ENCODE results near the gene ZNF583.
A peak's percentile ranks its signal among the peaks of the same experiment; 100 is the strongest.

ZNF583 gene

GRCh38 chr19:56403764-56404704, at the start of gene ZNF583:
ZNF583 (plus strand) TSS chr19:56404332; CDS start chr19:56407115, 2,783 bp downstream.
- Histone ChIP-seq H3K27ac (ENCODE audit: low read depth, low read length) (peak within 1 kb of the TSS; percentile 86), H3K4me3 (ENCODE audit: low read depth in 1 of 2, low read length in 2 of 2) (peak within 1 kb of the TSS; percentile 81 to 91), H3K9me3 (ENCODE audit: control insufficient read depth in 1 of 2, low read length in 2 of 2) (peaks cover 49 to 63% of the 10 kb centered on the region in 2 donors)

GRCh38 chr19:56355517-56355916, 48.6 kb upstream of the ZNF583 start:
- Histone ChIP-seq H3K36me3 (ENCODE audit: control insufficient read depth in 1 of 2, insufficient read depth in 2 of 2, low read length in 2 of 2) (no peaks in the 10 kb centered on the region), H3K9ac (ENCODE audit: low read depth in 1 of 2, low read length in 2 of 2) (no peak overlapping the region), H3K27me3 (ENCODE audit: control insufficient read depth in 1 of 2, insufficient read depth in 2 of 2, low read length in 2 of 2) (no peaks in the 10 kb centered on the region), H3K4me1 (ENCODE audit: control insufficient read depth in 1 of 2, insufficient read depth in 2 of 2, low read length in 2 of 2) (peaks cover 0 to 4% of the 10 kb centered on the region in 2 donors), H3K4me3 (ENCODE audit: low read depth in 1 of 2, low read length in 2 of 2) (no peak overlapping the region), H3K9me3 (ENCODE audit: control insufficient read depth in 1 of 2, low read length in 2 of 2) (peaks cover 0 to 2% of the 10 kb centered on the region in 2 donors), H3K27ac (ENCODE audit: low read depth, low read length) (no peak overlapping the region)

More at GRCh38 chr19:56403764-56404704, at the start of gene ZNF583:
- peak within 1 kb of the TSS; percentile 63 to 71 for H3K9ac ChIP-seq (ENCODE audit: low read depth in 1 of 2, low read length in 2 of 2)
- H3K27me3 ChIP-seq (ENCODE audit: control insufficient read depth in 1 of 2, insufficient read depth in 2 of 2, low read length in 2 of 2), result no peaks in the 10 kb centered on the region
- peaks cover 12% of the 10 kb centered on the region in 2 donors for H3K4me1 ChIP-seq (ENCODE audit: control insufficient read depth in 1 of 2, insufficient read depth in 2 of 2, low read length in 2 of 2)
- H3K36me3 ChIP-seq (ENCODE audit: control insufficient read depth in 1 of 2, insufficient read depth in 2 of 2, low read length in 2 of 2), result peaks cover 20 to 27% of the 10 kb centered on the region in 2 donors

GRCh38 chr19:56356944-56357343, 47.2 kb upstream of the ZNF583 start:
- Histone ChIP-seq H3K9me3 (ENCODE audit: control insufficient read depth in 1 of 2, low read length in 2 of 2) (peaks cover 0 to 6% of the 10 kb centered on the region in 2 donors), H3K4me1 (ENCODE audit: control insufficient read depth in 1 of 2, insufficient read depth in 2 of 2, low read length in 2 of 2) (peaks cover 0 to 4% of the 10 kb centered on the region in 2 donors), H3K27ac (ENCODE audit: low read depth, low read length) (no peak overlapping the region), H3K27me3 (ENCODE audit: control insufficient read depth in 1 of 2, insufficient read depth in 2 of 2, low read length in 2 of 2) (no peaks in the 10 kb centered on the region), H3K36me3 (ENCODE audit: control insufficient read depth in 1 of 2, insufficient read depth in 2 of 2, low read length in 2 of 2) (no peaks in the 10 kb centered on the region), H3K4me3 (ENCODE audit: low read depth in 1 of 2, low read length in 2 of 2) (no peak overlapping the region), H3K9ac (ENCODE audit: low read depth in 1 of 2, low read length in 2 of 2) (no peak overlapping the region)

- Histone ChIP-seq H3K4me3 (ENCODE audit: low read depth in 1 of 2, low read length in 2 of 2) (no peak overlapping the region), H3K9me3 (ENCODE audit: control insufficient read depth in 1 of 2, low read length in 2 of 2) (peaks cover 9 to 18% of the 10 kb centered on the region in 2 donors), H3K27me3 (ENCODE audit: control insufficient read depth in 1 of 2, insufficient read depth in 2 of 2, low read length in 2 of 2) (no peaks in the 10 kb centered on the region), H3K9ac (ENCODE audit: low read depth in 1 of 2, low read length in 2 of 2) (no peak overlapping the region), H3K36me3 (ENCODE audit: control insufficient read depth in 1 of 2, insufficient read depth in 2 of 2, low read length in 2 of 2) (no peaks in the 10 kb centered on the region), H3K4me1 (ENCODE audit: control insufficient read depth in 1 of 2, insufficient read depth in 2 of 2, low read length in 2 of 2) (peaks cover 0 to 1% of the 10 kb centered on the region in 2 donors), H3K27ac (ENCODE audit: low read depth, low read length) (no peak overlapping the region)
Measured at GRCh38 chr19:56360841-56361240, 43.3 kb upstream of the ZNF583 start.

- H3K4me3 ChIP-seq (ENCODE audit: low read depth in 1 of 2, low read length in 2 of 2), result peak overlapping the region; percentile 69 to 71
- peak overlapping the region; percentile 39 to 67 for H3K9ac ChIP-seq (ENCODE audit: low read depth in 1 of 2, low read length in 2 of 2)
- H3K4me1 ChIP-seq (ENCODE audit: control insufficient read depth in 1 of 2, insufficient read depth in 2 of 2, low read length in 2 of 2), result peaks cover 9% of the 10 kb centered on the region in 2 donors
- peak overlapping the region; percentile 76 for H3K27ac ChIP-seq (ENCODE audit: low read depth, low read length)
- H3K36me3 ChIP-seq (ENCODE audit: control insufficient read depth in 1 of 2, insufficient read depth in 2 of 2, low read length in 2 of 2), result no peaks in the 10 kb centered on the region
- peaks cover 9 to 24% of the 10 kb centered on the region in 2 donors for H3K9me3 ChIP-seq (ENCODE audit: control insufficient read depth in 1 of 2, low read length in 2 of 2)
- no peaks in the 10 kb centered on the region for H3K27me3 ChIP-seq (ENCODE audit: control insufficient read depth in 1 of 2, insufficient read depth in 2 of 2, low read length in 2 of 2)
Measured at GRCh38 chr19:56367829-56368711, 36.1 kb upstream of the ZNF583 start.

- Histone ChIP-seq H3K4me3 (ENCODE audit: low read depth in 1 of 2, low read length in 2 of 2) (no peak overlapping the region), H3K36me3 (ENCODE audit: control insufficient read depth in 1 of 2, insufficient read depth in 2 of 2, low read length in 2 of 2) (peaks cover 15 to 18% of the 10 kb centered on the region in 2 donors)
Measured at GRCh38 chr19:56369886-56370676, 34.1 kb upstream of the ZNF583 start.

GRCh38 chr19:56372281-56372680, 31.9 kb upstream of the ZNF583 start:
- Histone ChIP-seq H3K4me3 (ENCODE audit: low read depth in 1 of 2, low read length in 2 of 2) (no peak overlapping the region), H3K36me3 (ENCODE audit: control insufficient read depth in 1 of 2, insufficient read depth in 2 of 2, low read length in 2 of 2) (peaks cover 29 to 30% of the 10 kb centered on the region in 2 donors), H3K27ac (ENCODE audit: low read depth, low read length) (no peak overlapping the region), H3K4me1 (ENCODE audit: control insufficient read depth in 1 of 2, insufficient read depth in 2 of 2, low read length in 2 of 2) (peaks cover 9% of the 10 kb centered on the region in 2 donors), H3K9me3 (ENCODE audit: control insufficient read depth in 1 of 2, low read length in 2 of 2) (peaks cover 30 to 44% of the 10 kb centered on the region in 2 donors), H3K9ac (ENCODE audit: low read depth in 1 of 2, low read length in 2 of 2) (no peak overlapping the region), H3K27me3 (ENCODE audit: control insufficient read depth in 1 of 2, insufficient read depth in 2 of 2, low read length in 2 of 2) (no peaks in the 10 kb centered on the region)

More at GRCh38 chr19:56369886-56370676, 34.1 kb upstream of the ZNF583 start:
- Histone ChIP-seq H3K27ac (ENCODE audit: low read depth, low read length) (no peak overlapping the region), H3K9me3 (ENCODE audit: control insufficient read depth in 1 of 2, low read length in 2 of 2) (peaks cover 16 to 28% of the 10 kb centered on the region in 2 donors), H3K9ac (ENCODE audit: low read depth in 1 of 2, low read length in 2 of 2) (no peak overlapping the region), H3K4me1 (ENCODE audit: control insufficient read depth in 1 of 2, insufficient read depth in 2 of 2, low read length in 2 of 2) (peaks cover 9% of the 10 kb centered on the region in 2 donors), H3K27me3 (ENCODE audit: control insufficient read depth in 1 of 2, insufficient read depth in 2 of 2, low read length in 2 of 2) (no peaks in the 10 kb centered on the region)

- Histone ChIP-seq H3K9ac (ENCODE audit: low read depth in 1 of 2, low read length in 2 of 2) (no peak overlapping the region), H3K36me3 (ENCODE audit: control insufficient read depth in 1 of 2, insufficient read depth in 2 of 2, low read length in 2 of 2) (peaks cover 32 to 35% of the 10 kb centered on the region in 2 donors), H3K4me3 (ENCODE audit: low read depth in 1 of 2, low read length in 2 of 2) (peak overlapping the region in 1 of 2 donors; percentile 1), H3K4me1 (ENCODE audit: control insufficient read depth in 1 of 2, insufficient read depth in 2 of 2, low read length in 2 of 2) (no peaks in the 10 kb centered on the region), H3K27me3 (ENCODE audit: control insufficient read depth in 1 of 2, insufficient read depth in 2 of 2, low read length in 2 of 2) (no peaks in the 10 kb centered on the region), H3K9me3 (ENCODE audit: control insufficient read depth in 1 of 2, low read length in 2 of 2) (peaks cover 54 to 79% of the 10 kb centered on the region in 2 donors), H3K27ac (ENCODE audit: low read depth, low read length) (no peak overlapping the region)
Measured at GRCh38 chr19:56377105-56377924, 26.8 kb upstream of the ZNF583 start.
